HG03025 (cell line): ENCODE data around the gene MYBPHL.

Experiments
- ATAC-seq: cut with Tn5 transposase; IDR thresholded peaks from one replicate; pipeline ENCODE4 v1.9.1; 2021; ENCODE audit warnings: mild to moderate bottlenecking, moderate library complexity; ENCODE audit not compliant: unreplicated experiment, low FRiP score

The MYBPHL gene

DNA sequence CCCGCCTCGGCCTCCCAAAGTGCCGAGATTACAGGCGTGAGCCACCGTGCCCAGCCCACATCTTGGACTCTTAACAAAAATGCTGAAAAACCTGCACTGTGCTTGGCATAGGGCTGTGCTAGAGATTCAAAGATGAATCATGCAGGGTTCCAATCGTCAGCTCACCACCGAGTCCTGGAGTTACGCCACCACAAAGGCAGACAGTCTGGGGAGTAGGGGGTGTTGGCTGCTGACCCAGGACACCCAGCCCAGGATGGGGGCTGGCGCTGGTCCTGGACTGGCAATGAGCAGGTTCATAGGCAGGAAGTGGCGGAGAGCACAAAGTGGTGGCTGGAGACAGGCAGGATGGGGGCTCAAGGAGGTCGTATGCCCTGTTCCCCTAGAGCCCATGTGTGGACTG lies 39.8 kb downstream of the MYBPHL start:
- ATAC-seq, result no peak

DNA sequence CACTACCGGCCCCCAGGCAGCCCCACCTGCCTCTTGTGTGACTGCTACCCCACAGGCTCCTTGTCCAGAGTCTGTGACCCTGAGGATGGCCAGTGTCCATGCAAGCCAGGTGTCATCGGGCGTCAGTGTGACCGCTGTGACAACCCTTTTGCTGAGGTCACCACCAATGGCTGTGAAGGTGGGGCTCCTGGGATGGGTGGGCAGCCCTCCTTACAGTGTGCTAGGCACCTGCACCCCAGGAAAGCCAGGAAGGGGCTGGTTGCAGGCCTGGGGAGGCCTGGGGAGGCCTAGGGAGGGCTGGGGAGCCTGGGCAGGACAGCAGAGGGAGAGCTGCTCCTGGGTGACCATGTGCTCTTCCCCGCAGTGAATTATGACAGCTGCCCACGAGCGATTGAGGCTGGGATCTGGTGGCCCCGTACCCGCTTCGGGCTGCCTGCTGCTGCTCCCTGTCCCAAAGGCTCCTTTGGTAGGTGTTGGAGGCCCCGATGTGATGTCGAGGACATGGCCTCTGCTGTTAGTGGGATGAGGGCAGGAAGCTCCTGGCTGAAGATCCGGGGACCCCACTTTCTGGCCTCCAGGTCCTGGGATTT lies 41.0 kb downstream of the MYBPHL start:
- no peak for ATAC-seq

DNA sequence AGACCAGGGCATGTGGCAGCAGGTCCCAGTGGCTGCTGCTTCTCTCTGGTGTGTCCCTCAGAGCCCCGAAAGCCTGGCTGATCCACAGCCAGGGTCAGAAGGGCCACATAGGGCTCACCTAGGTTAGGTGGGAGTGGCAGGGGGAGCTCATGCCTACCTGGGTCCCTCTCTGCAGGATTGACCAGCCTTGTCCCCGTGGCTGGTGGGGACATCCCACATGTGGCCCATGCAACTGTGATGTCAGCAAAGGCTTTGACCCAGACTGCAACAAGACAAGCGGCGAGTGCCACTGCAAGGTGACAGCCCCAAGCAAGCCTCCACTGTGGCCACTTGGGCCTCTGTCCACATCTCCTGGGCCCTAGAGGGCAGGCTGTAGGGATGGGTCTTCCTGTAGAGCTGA lies 41.8 kb downstream of the MYBPHL start:
- ATAC-seq, result no peak

DNA sequence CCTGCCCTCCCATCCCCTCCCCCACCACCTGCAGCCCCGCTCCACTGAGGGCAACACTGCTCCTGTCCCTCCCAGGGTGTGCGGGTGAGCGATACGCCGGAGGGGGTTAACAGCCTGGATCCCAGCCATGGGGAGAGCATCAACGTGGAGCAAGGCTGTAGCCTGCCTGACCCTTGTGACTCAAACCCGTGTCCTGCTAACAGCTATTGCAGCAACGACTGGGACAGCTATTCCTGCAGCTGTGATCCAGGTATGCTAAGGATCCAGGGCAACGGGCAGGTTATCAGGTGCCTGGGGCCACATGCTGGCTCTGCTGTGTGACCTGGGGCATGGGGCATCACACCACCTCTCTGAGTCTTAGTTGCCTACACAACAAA lies 42.4 kb downstream of the MYBPHL start:
- no peak for ATAC-seq

DNA sequence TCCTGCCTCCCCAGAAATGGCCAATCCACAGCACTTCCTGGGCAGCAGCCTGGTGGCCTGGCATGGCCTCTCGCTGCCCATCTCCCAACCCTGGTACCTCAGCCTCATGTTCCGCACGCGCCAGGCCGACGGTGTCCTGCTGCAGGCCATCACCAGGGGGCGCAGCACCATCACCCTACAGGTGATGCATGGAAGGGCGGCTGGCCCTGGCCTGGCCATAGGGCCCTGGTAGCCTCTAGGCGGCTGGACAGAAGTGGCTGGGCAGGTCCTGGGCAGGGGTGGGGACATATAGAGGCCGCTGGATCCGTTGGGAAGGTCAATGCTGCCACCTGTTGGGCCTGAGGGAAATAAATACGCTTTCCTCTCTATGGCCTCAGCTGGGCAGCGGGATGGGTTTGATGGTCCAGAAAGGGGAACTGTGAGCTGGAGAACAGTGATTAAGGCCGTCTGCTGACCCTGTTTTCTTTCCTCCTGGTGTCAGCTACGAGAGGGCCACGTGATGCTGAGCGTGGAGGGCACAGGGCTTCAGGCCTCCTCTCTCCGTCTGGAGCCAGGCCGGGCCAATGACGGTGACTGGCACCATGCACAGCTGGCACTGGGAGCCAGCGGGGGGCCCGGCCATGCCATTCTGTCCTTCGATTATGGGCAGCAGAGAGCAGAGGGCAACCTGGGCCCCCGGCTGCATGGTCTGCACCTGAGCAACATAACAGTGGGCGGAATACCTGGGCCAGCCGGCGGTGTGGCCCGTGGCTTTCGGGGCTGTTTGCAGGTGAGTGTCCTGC lies 43.0 kb downstream of the MYBPHL start:
- ATAC-seq, result no peak

DNA sequence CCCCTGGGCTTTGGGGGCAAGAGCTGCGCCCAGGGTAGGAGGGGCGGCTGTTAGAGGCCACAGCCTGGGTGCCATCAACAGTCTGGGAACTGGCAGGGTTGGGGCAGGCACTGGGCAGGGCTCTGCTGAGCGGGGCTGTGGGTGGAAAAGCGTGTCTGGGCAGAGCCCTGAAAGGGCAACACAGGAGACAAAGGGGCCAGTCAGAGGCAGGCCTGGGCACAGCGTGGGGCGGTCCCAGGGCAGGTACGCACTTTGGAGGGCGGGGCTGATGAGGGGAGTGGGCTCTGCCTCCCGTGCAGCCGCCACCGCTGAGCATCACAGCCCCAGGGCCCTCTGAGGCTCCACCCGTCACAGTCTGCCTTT lies 43.6 kb downstream of the MYBPHL start:
- ATAC-seq, result no peak

DNA sequence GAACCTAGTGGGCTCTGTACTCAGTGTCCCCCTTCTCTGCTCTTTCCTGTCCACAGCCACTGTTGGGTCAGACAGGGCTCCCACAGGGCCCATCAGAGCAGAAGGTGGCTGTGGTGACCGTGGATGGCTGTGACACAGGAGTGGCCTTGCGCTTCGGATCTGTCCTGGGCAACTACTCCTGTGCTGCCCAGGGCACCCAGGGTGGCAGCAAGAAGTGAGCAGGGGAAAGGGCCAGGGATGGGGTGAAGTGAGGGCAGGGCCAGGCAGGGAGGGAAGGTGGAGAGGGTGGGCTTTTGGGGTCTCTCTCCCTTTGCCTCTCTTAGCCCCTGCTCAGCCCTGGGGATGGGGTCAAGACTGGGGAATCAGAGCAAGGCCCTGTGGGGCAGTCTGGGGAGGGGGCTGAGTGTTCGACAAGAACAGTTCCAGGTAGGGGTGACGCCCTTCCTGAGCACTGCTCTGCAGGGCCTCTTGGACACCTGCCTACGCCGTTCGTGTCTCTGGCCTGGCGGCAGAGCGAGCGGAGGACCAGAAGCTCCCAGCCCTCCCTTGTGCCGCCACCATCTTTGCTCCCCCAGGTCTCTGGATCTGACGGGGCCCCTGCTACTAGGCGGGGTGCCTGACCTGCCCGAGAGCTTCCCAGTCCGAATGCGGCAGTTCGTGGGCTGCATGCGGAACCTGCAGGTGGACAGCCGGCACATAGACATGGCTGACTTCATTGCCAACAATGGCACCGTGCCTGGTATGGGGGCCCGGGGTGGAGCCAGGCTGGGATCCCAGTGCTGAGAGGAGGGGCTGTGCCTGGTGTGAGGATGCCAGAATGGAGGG lies 44.4 kb downstream of the MYBPHL start:
- ATAC-seq, result no peak

DNA sequence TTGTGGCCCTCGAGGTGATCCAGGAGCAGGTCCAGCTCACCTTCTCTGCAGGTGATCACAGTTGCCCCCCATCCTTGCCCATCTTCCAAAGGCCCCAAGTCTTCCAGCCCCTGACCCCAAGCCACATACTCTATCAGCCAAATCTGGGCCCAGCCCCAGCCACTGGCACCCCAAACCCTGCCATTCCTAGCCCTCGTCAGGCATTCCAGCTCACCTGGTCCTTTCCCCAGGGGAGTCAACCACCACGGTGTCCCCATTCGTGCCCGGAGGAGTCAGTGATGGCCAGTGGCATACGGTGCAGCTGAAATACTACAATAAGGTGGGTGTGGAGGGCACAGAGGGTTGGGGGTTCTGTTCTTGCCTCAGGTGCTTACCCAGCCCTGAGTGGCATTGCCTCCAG lies 45.2 kb downstream of the MYBPHL start:
- no peak for ATAC-seq

DNA sequence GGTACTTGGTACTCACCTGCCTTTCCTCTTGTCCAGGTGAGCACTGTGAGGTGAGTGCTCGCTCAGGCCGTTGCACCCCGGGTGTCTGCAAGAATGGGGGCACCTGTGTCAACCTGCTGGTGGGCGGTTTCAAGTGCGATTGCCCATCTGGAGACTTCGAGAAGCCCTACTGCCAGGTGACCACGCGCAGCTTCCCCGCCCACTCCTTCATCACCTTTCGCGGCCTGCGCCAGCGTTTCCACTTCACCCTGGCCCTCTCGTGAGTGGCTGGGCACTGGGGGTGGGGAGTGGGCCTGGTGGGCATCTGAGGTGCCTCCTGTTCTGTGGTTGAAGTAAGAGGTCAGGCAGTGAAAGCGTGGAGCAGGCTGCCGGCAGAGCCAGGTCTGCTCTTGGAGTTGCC lies 45.8 kb downstream of the MYBPHL start:
- ATAC-seq, result no peak

DNA sequence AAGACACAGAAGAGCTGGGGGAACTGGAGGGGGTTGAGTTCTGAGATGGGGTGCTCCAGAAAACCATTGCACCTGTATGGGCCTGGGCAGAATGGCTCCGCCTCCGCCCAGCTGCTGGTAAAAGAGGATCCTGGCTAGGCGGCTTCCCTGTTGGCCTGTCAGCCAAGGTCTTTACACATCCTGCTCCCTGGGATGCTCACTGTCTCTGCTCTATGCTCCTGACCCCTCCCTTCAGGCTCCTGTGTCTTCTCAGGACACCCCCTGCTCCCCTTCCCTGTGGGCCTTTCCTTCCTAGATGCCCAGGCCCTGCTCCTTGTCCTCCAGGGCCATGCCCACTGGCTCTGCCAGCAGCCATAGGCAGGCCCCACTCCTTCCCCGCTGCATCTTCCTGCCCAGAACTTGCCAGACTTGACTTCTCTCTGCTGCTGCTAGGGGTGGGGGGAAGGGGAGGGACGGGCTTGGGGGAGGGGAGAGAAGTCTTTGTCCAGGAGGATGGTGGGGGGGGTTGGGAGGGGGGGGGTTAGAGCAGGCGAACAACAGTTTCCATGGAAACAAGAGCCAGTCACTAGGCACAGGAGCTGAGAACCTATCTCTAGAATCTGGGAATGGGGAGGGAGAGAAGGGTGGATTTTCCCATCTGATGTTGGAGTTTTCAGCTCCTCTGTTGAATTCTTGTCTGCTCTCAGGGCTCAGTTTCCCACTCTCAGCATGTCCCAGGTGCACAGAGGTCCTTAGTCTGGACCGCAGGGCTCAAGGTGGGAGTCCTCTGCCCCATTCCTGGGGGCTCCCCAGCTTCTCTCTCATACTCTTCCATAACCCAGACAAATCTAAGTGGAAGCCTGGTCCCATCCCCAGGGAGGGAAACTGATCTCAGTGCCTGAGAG lies 46.9 kb downstream of the MYBPHL start:
- no peak for ATAC-seq

DNA sequence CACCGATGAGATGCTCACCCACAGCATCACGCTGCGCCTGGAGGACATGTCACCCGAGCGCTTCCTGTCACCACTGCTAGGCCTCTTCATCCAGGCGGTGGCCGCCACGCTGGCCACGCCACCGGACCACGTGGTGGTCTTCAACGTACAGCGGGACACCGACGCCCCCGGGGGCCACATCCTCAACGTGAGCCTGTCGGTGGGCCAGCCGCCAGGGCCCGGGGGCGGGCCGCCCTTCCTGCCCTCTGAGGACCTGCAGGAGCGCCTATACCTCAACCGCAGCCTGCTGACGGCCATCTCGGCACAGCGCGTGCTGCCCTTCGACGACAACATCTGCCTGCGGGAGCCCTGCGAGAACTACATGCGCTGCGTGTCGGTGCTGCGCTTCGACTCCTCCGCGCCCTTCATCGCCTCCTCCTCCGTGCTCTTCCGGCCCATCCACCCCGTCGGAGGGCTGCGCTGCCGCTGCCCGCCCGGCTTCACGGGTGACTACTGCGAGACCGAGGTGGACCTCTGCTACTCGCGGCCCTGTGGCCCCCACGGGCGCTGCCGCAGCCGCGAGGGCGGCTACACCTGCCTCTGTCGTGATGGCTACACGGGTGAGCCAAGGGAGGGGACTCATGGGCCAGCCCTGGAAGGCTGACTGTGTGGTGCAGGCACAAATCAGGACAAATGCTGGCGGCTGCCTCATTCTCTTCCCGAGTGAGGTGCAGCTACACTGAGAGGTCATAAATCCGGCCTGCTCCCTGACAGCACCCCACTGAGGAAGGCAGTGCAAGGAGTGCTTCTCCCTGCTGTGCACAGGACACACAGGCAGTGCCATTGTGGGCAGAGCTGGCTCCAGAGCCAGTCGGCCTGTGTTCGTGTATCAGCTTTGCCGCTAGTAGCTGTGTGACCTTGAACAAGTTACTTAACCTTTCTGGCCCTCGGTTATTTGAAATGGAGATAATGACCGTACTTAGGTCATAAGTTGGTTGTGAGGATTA lies 48.0 kb downstream of the MYBPHL start:
- no peak for ATAC-seq

DNA sequence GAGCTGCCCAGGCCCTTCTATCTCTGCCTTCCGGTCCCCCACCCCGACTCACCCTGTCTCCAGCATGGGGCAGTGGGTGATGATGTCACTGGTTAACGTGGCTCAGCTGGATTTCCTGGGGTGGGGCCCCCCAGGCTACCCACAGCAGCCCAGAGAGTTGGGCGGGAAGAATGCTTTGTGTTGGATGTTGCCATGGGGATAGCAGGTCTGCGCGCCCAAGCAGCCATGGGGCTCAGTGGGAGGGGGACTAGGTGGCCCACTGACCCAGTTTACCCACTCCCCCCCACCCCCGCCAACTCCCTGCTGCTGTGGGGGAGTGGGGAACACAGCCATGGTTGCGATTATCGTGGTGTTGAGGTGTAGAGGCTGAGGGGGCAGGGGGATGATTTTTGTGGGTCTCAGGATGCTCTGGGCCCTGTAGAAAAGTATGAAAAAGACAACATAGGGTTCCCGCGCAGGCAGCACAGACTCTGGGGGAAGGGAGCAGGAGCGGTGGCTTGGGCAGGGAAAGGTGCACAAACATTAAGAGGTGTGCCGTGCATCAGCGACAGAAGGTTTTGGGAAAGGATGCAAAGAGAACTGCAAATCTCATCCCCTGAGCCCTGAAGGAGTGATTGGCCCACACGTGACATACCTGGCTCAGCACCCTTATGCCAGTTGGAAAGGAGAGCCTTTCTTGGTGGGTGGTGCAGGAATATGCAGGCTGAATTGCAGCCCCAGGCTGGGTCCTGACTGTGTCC lies 49.0 kb downstream of the MYBPHL start:
- ATAC-seq, result no peak

DNA sequence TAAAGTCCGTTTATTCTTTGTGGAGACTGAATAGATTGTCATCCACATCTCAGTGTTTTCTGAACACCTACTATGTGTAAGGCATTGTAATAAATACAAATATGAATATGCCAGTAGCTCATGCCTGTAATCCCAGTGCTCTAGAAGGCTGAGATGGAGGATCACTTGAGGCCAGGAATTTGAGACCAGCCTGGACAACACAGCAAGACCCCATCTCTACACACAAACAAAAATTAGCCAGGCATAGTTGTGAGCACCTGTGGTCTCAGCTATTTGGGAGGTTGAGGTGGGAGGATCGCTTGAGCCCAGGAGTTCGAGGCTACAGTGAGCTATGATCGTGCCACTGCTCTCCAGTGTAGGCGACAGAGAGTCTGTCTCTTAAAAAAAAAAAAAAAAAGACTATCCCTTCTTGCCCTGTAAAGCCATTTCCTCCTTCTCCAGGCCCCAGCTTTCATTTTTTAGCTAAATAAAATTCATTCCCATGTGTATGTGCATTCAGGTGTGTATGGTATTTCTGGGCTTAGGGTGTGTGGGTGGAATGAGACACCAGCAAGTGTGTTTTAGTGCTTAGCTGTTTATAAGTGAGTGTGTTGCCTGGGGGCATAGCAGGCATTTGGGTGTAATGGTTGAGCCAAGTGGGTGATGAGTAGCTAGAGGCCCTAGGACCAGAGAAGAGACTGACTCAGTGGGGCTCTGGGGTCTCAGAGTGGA lies 49.7 kb downstream of the MYBPHL start:
- ATAC-seq, result no peak

DNA sequence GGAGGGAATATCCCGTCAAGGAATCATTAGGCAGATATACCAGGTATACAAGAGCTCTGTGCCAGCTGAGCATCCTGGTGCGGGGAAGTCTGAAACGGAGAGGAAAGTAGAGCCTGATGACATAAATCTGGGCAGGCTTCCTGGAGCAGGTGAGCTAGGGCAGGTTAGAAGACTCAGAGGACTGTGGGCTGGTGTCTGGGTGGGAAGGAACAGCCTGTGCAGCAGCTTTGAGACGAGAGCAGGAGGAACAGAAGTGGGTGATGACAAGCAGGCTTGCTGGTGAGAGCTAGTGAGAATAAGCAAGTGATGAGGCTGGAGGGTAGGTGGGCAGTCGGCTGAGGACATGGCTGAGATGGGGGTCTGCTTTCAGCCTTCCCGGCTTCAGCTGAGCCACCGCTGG lies 50.7 kb downstream of the MYBPHL start:
- ATAC-seq, result no peak

DNA sequence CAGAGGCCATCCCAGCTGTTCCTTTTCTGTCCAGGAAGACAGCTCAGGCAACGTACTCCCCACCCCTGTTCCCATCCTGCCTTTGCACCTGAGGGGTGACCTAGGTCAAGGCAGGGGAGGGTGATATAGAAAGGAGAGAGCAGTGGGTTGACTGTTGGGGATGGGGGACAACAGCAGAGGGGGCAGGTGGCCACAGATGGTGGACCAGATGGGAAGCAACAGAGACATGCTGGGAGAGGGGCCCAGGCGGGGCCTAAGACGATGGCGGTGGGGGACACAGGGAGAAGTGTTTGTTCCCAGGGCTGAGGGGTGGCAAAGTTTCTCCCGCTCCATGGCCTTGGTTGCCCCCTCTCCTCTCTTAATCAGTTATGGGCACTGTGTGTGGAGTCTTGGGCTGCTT lies 51.1 kb downstream of the MYBPHL start:
- ATAC-seq, result no peak

DNA sequence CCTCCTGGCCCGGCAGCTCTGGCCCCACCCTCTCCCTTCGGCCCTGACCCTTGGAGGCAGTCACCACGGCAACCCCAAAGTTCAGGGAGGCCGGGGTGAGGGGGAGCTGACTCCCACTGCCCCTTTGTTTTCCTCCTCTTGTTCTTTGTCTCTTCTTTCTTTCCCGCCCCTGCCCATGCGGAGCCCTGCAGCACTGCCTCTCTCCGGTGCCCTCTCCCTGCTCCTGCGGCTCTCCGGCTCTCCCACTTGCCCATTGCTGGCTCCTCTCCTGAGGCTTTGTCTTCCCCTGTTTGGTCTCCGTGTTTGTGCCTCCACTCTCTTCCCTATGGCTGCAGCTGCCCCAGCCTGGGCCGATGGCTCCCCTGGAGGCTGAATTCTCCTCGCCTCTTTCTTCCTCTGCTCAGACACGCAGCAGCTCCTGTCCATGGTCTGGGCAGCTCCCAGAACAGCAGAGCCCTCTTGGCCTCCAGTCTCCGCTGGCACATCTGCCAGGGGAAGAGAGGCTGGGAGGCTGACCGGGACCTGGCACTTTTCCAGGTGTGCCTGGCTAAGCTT lies 51.6 kb downstream of the MYBPHL start:
- ATAC-seq, result no peak

DNA sequence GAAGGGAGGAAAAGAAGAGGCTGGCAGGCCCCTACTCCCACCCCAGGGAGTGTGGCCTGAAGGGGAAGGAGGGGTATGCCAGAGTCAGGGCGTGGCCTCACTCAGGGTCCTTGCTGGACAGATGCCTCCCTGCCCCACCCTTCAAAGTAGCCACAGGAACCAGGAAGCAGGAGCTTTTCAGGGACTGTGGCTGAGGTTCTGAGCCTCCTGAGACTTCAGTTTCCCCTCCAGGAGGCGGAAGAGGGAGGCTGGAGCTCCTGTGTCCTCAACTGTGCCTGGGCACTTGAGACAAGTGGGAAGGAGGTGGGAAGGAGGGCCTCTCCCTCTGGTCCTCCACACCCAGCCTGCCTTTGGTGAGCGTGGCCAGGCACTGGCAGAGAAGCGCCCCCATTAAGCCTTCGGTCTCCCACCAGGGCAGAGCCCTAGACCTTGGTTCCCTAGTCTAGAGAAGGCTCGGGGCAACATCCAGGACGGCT lies 52.2 kb downstream of the MYBPHL start:
- ATAC-seq, result no peak
